Stomach smooth muscle (tissue), 2 donors: ENCODE results near the gene PPP5C.
"Not testable (repeated sequence)": the region's sequence is repeated elsewhere in the genome, so short reads cannot be mapped to it uniquely, and the experiment has no call there.

Experiments used
- H3K27ac ChIP-seq: one replicate; pipeline ENCODE4 v1.7.0; 2013; ENCODE audit warnings: mild to moderate bottlenecking, low read length, inconsistent platforms
- H3K27me3 ChIP-seq, 2 donors: one replicate each; pipeline ENCODE4 v1.7.0; 2013; ENCODE audit warnings: low read length in 2 of 2; ENCODE audit not compliant: insufficient read depth in 2 of 2, control insufficient read depth in 1 of 2
- H3K36me3 ChIP-seq, 2 donors: one replicate each; pipeline ENCODE4 v1.7.0; 2013; ENCODE audit warnings: low read length in 2 of 2; ENCODE audit not compliant: control insufficient read depth in 2 of 2, insufficient read depth in 2 of 2
- H3K4me1 ChIP-seq: one replicate; pipeline ENCODE4 v1.7.0; 2013; ENCODE audit warnings: low read length; ENCODE audit not compliant: control insufficient read depth, insufficient read depth
- H3K4me3 ChIP-seq, 2 donors: one replicate each; pipeline ENCODE4 v1.7.0; 2013; ENCODE audit warnings: low read length in 2 of 2
- H3K9ac ChIP-seq, 2 donors: one replicate each; pipeline ENCODE4 v1.7.0; 2013; ENCODE audit warnings: low read length in 2 of 2, mild to moderate bottlenecking in 1 of 2
- H3K9me3 ChIP-seq, 2 donors: one replicate each; pipeline ENCODE4 v1.7.0; 2013; ENCODE audit warnings: low read length in 2 of 2; ENCODE audit not compliant: control insufficient read depth in 2 of 2
- donor health status: healthy.
- donor health status: Pancreatic carcinoma.

PPP5C gene

GRCh38 chr19:46393456-46394401 is 46.8 kb downstream of the PPP5C start:
- H3K36me3 ChIP-seq: peaks cover 11 to 19% of the 10 kb centered on the region in 2 donors
- no peaks in the 10 kb centered on the region for H3K27me3 ChIP-seq
- no peak overlapping the region for H3K9ac ChIP-seq
- H3K27ac ChIP-seq: no peak overlapping the region
- no peak overlapping the region for H3K4me3 ChIP-seq
- no peaks in the 10 kb centered on the region for H3K9me3 ChIP-seq
- peaks cover 8% of the 10 kb centered on the region for H3K4me1 ChIP-seq

- H3K36me3 ChIP-seq: peaks cover 8 to 16% of the 10 kb centered on the region in 2 donors
These were observed 47.5 kb downstream of the PPP5C start for GRCh38 chr19:46394402-46394797.

DNA sequence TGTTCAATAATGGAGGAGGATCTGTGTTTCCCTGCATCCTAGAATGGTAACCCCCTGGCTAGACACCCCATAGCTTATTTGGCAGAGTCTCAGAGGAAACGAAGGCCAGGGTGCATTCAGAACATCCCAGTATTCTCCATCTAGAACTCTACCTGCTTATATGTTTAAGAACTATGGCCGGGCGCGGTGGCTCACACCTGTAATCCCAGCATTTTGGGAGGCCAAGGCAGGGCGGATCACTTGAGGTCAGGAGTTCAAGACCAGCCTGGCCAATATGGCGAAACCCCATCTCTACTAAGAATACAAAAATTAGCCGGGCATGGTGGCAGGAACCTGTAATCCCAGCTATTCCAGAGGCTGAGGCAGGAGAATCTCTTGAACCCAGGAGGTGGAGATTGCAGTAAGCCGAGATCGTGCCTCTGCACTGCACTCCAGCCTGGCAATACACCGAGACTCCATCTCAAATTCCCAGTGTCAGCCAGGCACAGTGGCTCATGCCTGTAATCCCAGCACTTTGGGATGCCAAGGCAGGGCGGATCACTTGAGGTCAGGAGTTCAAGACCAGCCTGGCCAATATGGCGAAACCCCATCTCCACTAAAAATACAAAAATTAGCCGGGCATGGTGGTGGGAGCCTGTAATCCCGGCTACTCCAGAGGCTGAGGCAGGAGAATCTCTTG is 51.1 kb downstream of the PPP5C start:
- not testable (repeated sequence) for H3K27ac ChIP-seq, H3K9me3 ChIP-seq, H3K36me3 ChIP-seq, H3K4me3 ChIP-seq, H3K4me1 ChIP-seq, H3K27me3 ChIP-seq, H3K9ac ChIP-seq

More at GRCh38 chr19:46394402-46394797, 47.5 kb downstream of the PPP5C start:
- Histone ChIP-seq H3K4me1 (peaks cover 8% of the 10 kb centered on the region), H3K27ac (no peak overlapping the region), H3K9me3 (no peaks in the 10 kb centered on the region), H3K4me3 (no peak overlapping the region), H3K9ac (no peak overlapping the region), H3K27me3 (peaks cover 0 to under 1% of the 10 kb centered on the region in 2 donors)

DNA sequence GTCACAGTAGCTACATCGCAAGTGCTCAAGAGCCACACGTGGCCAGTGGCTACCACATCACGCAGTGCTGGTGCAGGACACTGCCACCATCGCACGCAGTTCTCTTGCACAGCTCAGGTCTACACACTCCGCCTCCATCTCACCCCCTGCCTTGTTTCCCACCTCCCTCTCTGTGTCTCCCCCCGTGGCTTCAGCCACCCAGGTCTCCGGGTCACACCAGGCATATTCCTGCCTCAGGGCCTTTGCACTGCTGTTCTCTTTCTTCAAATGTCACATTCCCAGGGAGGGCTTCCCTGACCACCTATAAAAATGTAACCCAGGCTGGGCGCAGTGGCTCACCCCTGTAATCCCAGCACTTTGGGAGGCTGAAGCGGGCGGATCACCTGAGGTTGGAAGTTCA is 55.8 kb downstream of the PPP5C start:
- H3K9me3 ChIP-seq: no peaks in the 10 kb centered on the region
- H3K27me3 ChIP-seq: peaks cover 35 to 38% of the 10 kb centered on the region in 2 donors
- no peaks in the 10 kb centered on the region for H3K36me3 ChIP-seq
- H3K9ac ChIP-seq: no peak overlapping the region
- no peak overlapping the region for H3K27ac ChIP-seq
- H3K4me1 ChIP-seq: peaks cover 13% of the 10 kb centered on the region
- no peak overlapping the region for H3K4me3 ChIP-seq

DNA sequence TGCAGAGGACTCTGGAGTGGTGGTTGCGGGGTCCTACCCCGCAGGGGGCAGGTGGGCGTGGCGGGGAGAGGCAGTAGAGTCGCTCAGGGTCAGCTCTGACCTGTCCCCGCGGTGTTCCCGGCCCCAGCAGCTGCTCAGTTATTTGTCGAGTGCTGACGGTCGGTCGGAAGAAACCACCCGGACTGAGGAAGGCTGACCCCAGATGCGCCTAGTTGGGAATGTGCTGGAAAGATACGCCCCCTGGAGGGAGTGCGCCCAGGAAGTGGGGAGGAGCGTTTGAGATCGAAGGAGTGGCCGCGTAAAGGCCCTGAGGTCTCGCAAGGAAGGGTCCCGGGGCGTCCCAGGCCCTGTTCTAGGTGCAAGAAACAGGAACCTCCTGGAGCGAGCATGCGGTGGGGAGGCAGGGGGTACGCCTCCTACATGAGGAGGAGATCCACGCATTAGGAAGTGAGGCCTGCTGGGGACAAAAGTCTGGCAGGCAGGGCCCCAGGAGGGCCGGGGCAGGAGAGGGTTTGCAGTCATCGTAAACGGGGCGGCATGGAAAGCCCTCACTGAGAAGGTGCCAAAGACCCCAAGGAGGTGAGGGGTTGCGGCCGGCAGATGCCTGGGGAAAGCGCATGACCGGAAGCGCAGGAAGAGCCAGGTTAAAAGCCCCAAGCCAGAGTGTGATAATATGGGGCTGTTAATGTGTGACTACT is 57.3 kb downstream of the PPP5C start:
- Histone ChIP-seq H3K9me3 (no peaks in the 10 kb centered on the region), H3K4me3 (peak overlapping the region; percentile 49 to 67), H3K27me3 (peaks cover 43 to 48% of the 10 kb centered on the region in 2 donors), H3K9ac (peak overlapping the region; percentile 15 to 60), H3K36me3 (no peaks in the 10 kb centered on the region), H3K27ac (no peak overlapping the region), H3K4me1 (peaks cover 15% of the 10 kb centered on the region)

DNA sequence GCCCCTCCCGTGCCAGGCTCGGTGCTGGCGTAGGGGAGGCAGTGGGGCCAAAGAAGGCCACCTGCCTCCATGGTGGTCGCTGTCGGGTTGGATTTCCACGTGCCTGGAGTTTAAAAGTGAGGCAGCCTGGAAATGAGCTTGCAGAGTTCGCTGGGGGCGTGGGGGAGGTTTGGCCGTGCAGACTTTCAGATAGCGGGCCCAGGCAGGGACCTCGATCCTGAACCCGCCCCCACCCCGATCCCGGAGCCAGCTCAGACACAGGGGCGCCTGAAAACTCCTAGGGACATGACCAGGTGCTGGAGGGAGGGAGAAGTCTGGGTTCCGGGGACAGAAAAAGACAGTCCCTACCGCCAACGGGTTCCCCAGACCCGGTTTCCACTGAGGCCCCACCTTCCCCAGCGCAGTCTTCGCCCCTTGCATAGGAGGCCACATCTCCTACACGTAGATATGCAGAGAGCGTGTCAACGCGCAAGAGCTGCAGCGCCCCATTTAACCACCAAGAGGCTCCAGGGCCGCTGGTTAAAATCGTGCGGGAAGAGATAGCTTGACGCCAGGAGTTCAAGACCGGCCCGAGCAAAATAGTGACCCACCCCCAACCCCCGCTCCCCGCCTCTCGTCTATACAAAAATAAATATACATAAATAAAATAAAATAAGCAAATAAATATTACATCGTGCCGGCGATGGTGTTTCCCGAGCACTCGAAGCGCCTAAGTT is 58.0 kb downstream of the PPP5C start:
- Histone ChIP-seq H3K36me3 (no peaks in the 10 kb centered on the region), H3K27ac (no peak overlapping the region), H3K4me3 (peak overlapping the region; percentile 49 to 67), H3K4me1 (peaks cover 15% of the 10 kb centered on the region), H3K9me3 (no peaks in the 10 kb centered on the region), H3K27me3 (peaks cover 41 to 44% of the 10 kb centered on the region in 2 donors), H3K9ac (peak overlapping the region in 1 of 2 donors; percentile 15)

DNA sequence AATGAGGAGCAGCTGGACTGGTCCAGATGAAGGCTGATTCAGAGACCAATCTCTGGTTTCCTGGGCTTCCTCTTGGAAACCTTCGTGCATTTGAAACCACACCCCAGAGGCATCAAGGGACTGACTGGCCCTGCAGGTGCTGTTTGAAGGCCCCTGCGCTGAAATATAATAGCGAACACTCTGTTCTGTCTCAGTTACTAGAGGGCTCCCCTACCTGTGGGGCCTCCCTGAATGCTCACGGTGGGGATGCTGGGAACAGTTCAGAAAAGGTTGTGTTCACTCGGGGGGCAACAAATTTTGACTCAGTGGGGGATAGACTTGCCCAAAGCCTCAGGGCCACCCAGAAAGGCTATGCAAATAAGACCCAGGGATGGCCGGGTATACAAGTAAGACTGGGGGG is 60.1 kb downstream of the PPP5C start:
- H3K27me3 ChIP-seq: peaks cover 55 to 60% of the 10 kb centered on the region in 2 donors

GRCh38 chr19:46407856-46408663 is 61.2 kb downstream of the PPP5C start:
- H3K27ac ChIP-seq: no peak overlapping the region

More for the DNA sequence above, 60.1 kb downstream of the PPP5C start:
- Histone ChIP-seq H3K27ac (no peak overlapping the region), H3K4me3 (no peak overlapping the region), H3K9ac (no peak overlapping the region), H3K4me1 (peaks cover 24% of the 10 kb centered on the region), H3K36me3 (no peaks in the 10 kb centered on the region), H3K9me3 (no peaks in the 10 kb centered on the region)

GRCh38 chr19:46408664-46409039 is 61.8 kb downstream of the PPP5C start:
- Histone ChIP-seq H3K27ac (no peak overlapping the region), H3K4me1 (peaks cover 40% of the 10 kb centered on the region), H3K27me3 (peaks cover 62 to 75% of the 10 kb centered on the region in 2 donors), H3K36me3 (no peaks in the 10 kb centered on the region), H3K9me3 (no peaks in the 10 kb centered on the region), H3K4me3 (peak overlapping the region; percentile 25 to 29), H3K9ac (no peak overlapping the region)

More at GRCh38 chr19:46407856-46408663, 61.2 kb downstream of the PPP5C start:
- H3K4me3 ChIP-seq: peak overlapping the region; percentile 25 to 29
- H3K4me1 ChIP-seq: peaks cover 35% of the 10 kb centered on the region
- H3K9me3 ChIP-seq: no peaks in the 10 kb centered on the region
- peaks cover 57 to 70% of the 10 kb centered on the region in 2 donors for H3K27me3 ChIP-seq
- no peak overlapping the region for H3K9ac ChIP-seq
- no peaks in the 10 kb centered on the region for H3K36me3 ChIP-seq
